ENCODE results near the gene RELL1.
"Not testable (repeated sequence)": the region's sequence is repeated elsewhere in the genome, so short reads cannot be mapped to it uniquely, and the experiment has no call there.

The RELL1 gene

GRCh38 chr4:37671072-37671471 lies 15.1 kb downstream of the RELL1 start:
- no peak for TF ChIP-seq CTCF (IDR thresholded peaks at IDR 0.05; ENCODE audit: low read depth, low read length, missing control alignments)
- DNase-seq (ENCODE audit: low read depth) = no peak
- in situ Hi-C loops (cut with HindIII; ENCODE audit: low sequenced_read_pairs) = no loop called here
- H3K4me3 ChIP-seq (ENCODE audit: low read depth, low read length) = no peak overlapping the region

GRCh38 chr4:37670249-37670648 lies 15.9 kb downstream of the RELL1 start:
- no peak for TF ChIP-seq CTCF (IDR thresholded peaks at IDR 0.05; ENCODE audit: low read depth, low read length, missing control alignments)
- H3K4me3 ChIP-seq (ENCODE audit: low read depth, low read length) = no peak overlapping the region
- no peak for DNase-seq (ENCODE audit: low read depth)
- in situ Hi-C loops (cut with HindIII; ENCODE audit: low sequenced_read_pairs) = no loop called here

GRCh38 chr4:37669124-37669523 lies 17.1 kb downstream of the RELL1 start:
- DNase-seq (ENCODE audit: low read depth); in situ Hi-C loops (cut with HindIII; ENCODE audit: low sequenced_read_pairs); H3K4me3 ChIP-seq (ENCODE audit: low read depth, low read length): not testable (repeated sequence)

- no peak for TF ChIP-seq CTCF (IDR thresholded peaks at IDR 0.05; ENCODE audit: low read depth, low read length, missing control alignments)
- no peak overlapping the region for H3K4me3 ChIP-seq (ENCODE audit: low read depth, low read length)
- in situ Hi-C loops (cut with HindIII; ENCODE audit: low sequenced_read_pairs) = no loop called here
- DNase-seq (ENCODE audit: low read depth) = no peak
These were observed 18.7 kb downstream of the RELL1 start for GRCh38 chr4:37667197-37668100.

GRCh38 chr4:37666625-37667071 lies 19.5 kb downstream of the RELL1 start:
- no peak overlapping the region for H3K4me3 ChIP-seq (ENCODE audit: low read depth, low read length)
- TF ChIP-seq CTCF (IDR thresholded peaks at IDR 0.05; ENCODE audit: low read depth, low read length, missing control alignments) = peak; percentile 4
- in situ Hi-C loops (cut with HindIII; ENCODE audit: low sequenced_read_pairs) = no loop called here
- DNase-seq (ENCODE audit: low read depth) = peak; percentile 41

- TF ChIP-seq CTCF (IDR thresholded peaks at IDR 0.05; ENCODE audit: low read depth, low read length, missing control alignments) = no peak
- no peak overlapping the region for H3K4me3 ChIP-seq (ENCODE audit: low read depth, low read length)
- no peak for DNase-seq (ENCODE audit: low read depth)
- in situ Hi-C loops (cut with HindIII; ENCODE audit: low sequenced_read_pairs) = no loop called here
These were observed 20.5 kb downstream of the RELL1 start for GRCh38 chr4:37665333-37666320.
